H9 (cell line): Measurements from ENCODE around the gene PNLDC1. TPM values are rescaled to one million over a fixed set of nuclear protein-coding genes. Genes with fewer than 3 reads are reported as not detected.
"Not testable (repeated sequence)": the region's sequence is repeated elsewhere in the genome, so short reads cannot be mapped to it uniquely, and the experiment has no call there.

ENCODE experiments used
- DNase-seq: peaks from one replicate; pipeline ENCODE4 v3.0.0-alpha.2; 2017
- H2AFZ ChIP-seq: one replicate; pipeline ENCODE4 v1.6.1; 2013; ENCODE audit warnings: mild to moderate bottlenecking, low read length, control low read depth, moderate library complexity
- H2AK5ac ChIP-seq: 2 replicates; pipeline ENCODE4 v1.6.1; 2013; ENCODE audit warnings: low read length, control low read depth, mixed read lengths; ENCODE audit not compliant: insufficient read length
- H2BK120ac ChIP-seq: one replicate; pipeline ENCODE4 v1.6.1; 2013; ENCODE audit warnings: low read depth, mild to moderate bottlenecking, low read length, control low read depth, inconsistent platforms; ENCODE audit not compliant: poor library complexity, severe bottlenecking
- H2BK12ac ChIP-seq: 2 replicates; pipeline ENCODE4 v1.6.1; 2013; ENCODE audit warnings: low read length, control low read depth, mixed read lengths, low read depth; ENCODE audit not compliant: insufficient read length
- H2BK15ac ChIP-seq: 2 replicates; pipeline ENCODE4 v1.6.1; 2013; ENCODE audit warnings: low read depth, low read length, control low read depth
- H2BK20ac ChIP-seq: one replicate; pipeline ENCODE4 v1.6.1; 2013; ENCODE audit warnings: low read depth, mild to moderate bottlenecking, low read length, control low read depth, inconsistent platforms; ENCODE audit not compliant: poor library complexity, severe bottlenecking
- H2BK5ac ChIP-seq: 2 replicates; pipeline ENCODE4 v1.6.1; 2013; ENCODE audit warnings: low read length, control low read depth, mixed read lengths; ENCODE audit not compliant: insufficient read length
- H3K14ac ChIP-seq: 2 replicates; pipeline ENCODE4 v1.6.1; 2013; ENCODE audit warnings: low read length, control low read depth; ENCODE audit not compliant: insufficient read depth
- H3K18ac ChIP-seq: 2 replicates; pipeline ENCODE4 v1.6.1; 2013; ENCODE audit warnings: low read depth, mild to moderate bottlenecking, mixed read lengths, low read length, control low read depth; ENCODE audit not compliant: insufficient read length
- H3K23ac ChIP-seq: 2 replicates; pipeline ENCODE4 v1.6.1; 2013; ENCODE audit warnings: low read length, control low read depth, mixed read lengths, low read depth; ENCODE audit not compliant: insufficient read length
- H3K23me2 ChIP-seq: 2 replicates; pipeline ENCODE4 v1.6.1; 2013; ENCODE audit warnings: low read depth, mild to moderate bottlenecking, mixed read lengths, low read length, control low read depth; ENCODE audit not compliant: insufficient read length, poor library complexity, severe bottlenecking
- H3K27ac ChIP-seq: 2 replicates; pipeline ENCODE4 v1.5.1; 2013; ENCODE audit warnings: low read length, control low read depth, mixed read lengths, low read depth; ENCODE audit not compliant: insufficient read length
- H3K27me3 ChIP-seq: 2 replicates; pipeline ENCODE4 v1.6.1; 2013; ENCODE audit warnings: low read length, control low read depth, inconsistent platforms; ENCODE audit not compliant: insufficient read depth
- H3K4ac ChIP-seq: 2 replicates; pipeline ENCODE4 v1.6.1; 2013; ENCODE audit warnings: low read depth, mild to moderate bottlenecking, control low read depth, inconsistent platforms, low read length, moderate library complexity
- H3K4me1 ChIP-seq: 2 replicates; pipeline ENCODE4 v1.6.1; 2013; ENCODE audit warnings: low read length, control low read depth, inconsistent platforms; ENCODE audit not compliant: insufficient read depth
- H3K4me2 ChIP-seq: 2 replicates; pipeline ENCODE4 v1.6.1; 2013; ENCODE audit warnings: low read length, control low read depth, mixed read lengths; ENCODE audit not compliant: insufficient read length, insufficient read depth
- H3K56ac ChIP-seq: 2 replicates; pipeline ENCODE4 v1.6.1; 2013; ENCODE audit warnings: low read depth, mild to moderate bottlenecking, mixed read lengths, low read length, control low read depth; ENCODE audit not compliant: insufficient read length
- H3K79me1 ChIP-seq: 2 replicates; pipeline ENCODE4 v1.6.1; 2013; ENCODE audit warnings: low read depth, mild to moderate bottlenecking, moderate library complexity, low read length, control low read depth, inconsistent platforms; ENCODE audit not compliant: insufficient read depth, poor library complexity, severe bottlenecking
- H3K79me2 ChIP-seq: 2 replicates; pipeline ENCODE4 v1.6.1; 2013; ENCODE audit warnings: low read length, control low read depth, inconsistent platforms; ENCODE audit not compliant: insufficient read depth
- H3K9ac ChIP-seq: 2 replicates; pipeline ENCODE4 v1.6.1; 2013; ENCODE audit warnings: low read length, control low read depth, mixed read lengths; ENCODE audit not compliant: insufficient read length; ENCODE audit errors: extremely low read depth
- H3K9me3 ChIP-seq: one replicate; pipeline ENCODE4 v1.6.1; 2013; ENCODE audit warnings: low read depth, low read length, inconsistent platforms; ENCODE audit not compliant: control insufficient read depth
- H3T11ph ChIP-seq: one replicate; pipeline ENCODE4 v1.6.1; 2013; ENCODE audit warnings: mild to moderate bottlenecking, low read length, control low read depth, inconsistent platforms
- H4K20me1 ChIP-seq: one replicate; pipeline ENCODE4 v1.6.1; 2013; ENCODE audit not compliant: control insufficient read depth, insufficient read length, insufficient read depth
- H4K5ac ChIP-seq: 2 replicates; pipeline ENCODE4 v1.6.1; 2013; ENCODE audit warnings: low read depth, mild to moderate bottlenecking, mixed read lengths, low read length, control low read depth; ENCODE audit not compliant: insufficient read length
- H4K8ac ChIP-seq: replicated peaks from 2 replicates; pipeline ENCODE4 v1.6.1; 2013; ENCODE audit warnings: low read length, control low read depth, mixed read lengths, low read depth; ENCODE audit not compliant: insufficient read length
- H4K91ac ChIP-seq: 2 replicates; pipeline ENCODE4 v1.6.1; 2013; ENCODE audit warnings: low read depth, mild to moderate bottlenecking, moderate library complexity, mixed read lengths, low read length, control low read depth; ENCODE audit not compliant: insufficient read length
- H3K27ac Mint-ChIP-seq, 3 experiments: 2 replicates in 2 of 3; 3 replicates in 1 of 3; pipeline ENCODE4 v1.8.0; 2020 to 2021; ENCODE audit warnings: mixed read lengths in 3 of 3, mild to moderate bottlenecking in 1 of 3, moderate library complexity in 1 of 3
- H3K27me3 Mint-ChIP-seq: 2 replicates; pipeline ENCODE4 v1.8.0; 2021; ENCODE audit warnings: low read depth, mild to moderate bottlenecking, moderate library complexity, mixed read lengths
- H3K36me3 Mint-ChIP-seq, 3 experiments: 2 replicates in 2 of 3; 3 replicates in 1 of 3; pipeline ENCODE4 v1.8.0; 2020 to 2021; ENCODE audit warnings: low read depth in 3 of 3, mixed read lengths in 3 of 3; ENCODE audit not compliant: insufficient read depth in 1 of 3
- H3K4me1 Mint-ChIP-seq, 2 experiments: 2 replicates each; pipeline ENCODE4 v1.8.0; 2020; ENCODE audit warnings: mixed read lengths in 2 of 2
- H3K4me3 Mint-ChIP-seq, 2 experiments: 2 replicates in 1 of 2; 3 replicates in 1 of 2; pipeline ENCODE4 v1.8.0; 2020 to 2021; ENCODE audit warnings: mild to moderate bottlenecking in 2 of 2, mixed read lengths in 2 of 2, moderate library complexity in 1 of 2
- H3K9me3 Mint-ChIP-seq, 2 experiments: 2 replicates in 1 of 2; 3 replicates in 1 of 2; pipeline ENCODE4 v1.8.0; 2020; ENCODE audit warnings: mild to moderate bottlenecking in 2 of 2, mixed read lengths in 2 of 2, moderate library complexity in 1 of 2
- WGBS: extraction: QIAGEN DNeasy Blood & Tissue Kit; methylation state at CpG from one replicate; pipeline ENCODE4 v1.1.7; 2013; ENCODE audit warnings: missing lambda C conversion rate, low lambda C conversion rate, mixed read lengths; ENCODE audit not compliant: insufficient read length; ENCODE audit errors: extremely low coverage; 5-methylcytosine and 5-hydroxymethylcytosine counted together
- total RNA-seq: library from RNA; stranded (reverse); gene quantifications from 2 replicates; pipeline ENCODE4 v1.2.1, GENCODE V29; 2021
- TF ChIP-seq, protein P1 (sequence below): fragments of 200-600 bp; sonication (generic); conservative IDR thresholded peaks from 3 replicates; pipeline ENCODE4 v1.8.0; 2021; ENCODE audit warnings: antibody characterized with exemption, mild to moderate bottlenecking

Gene PNLDC1
- total RNA-seq, 1 experiment from 2014 or later, result not detected

DNA sequence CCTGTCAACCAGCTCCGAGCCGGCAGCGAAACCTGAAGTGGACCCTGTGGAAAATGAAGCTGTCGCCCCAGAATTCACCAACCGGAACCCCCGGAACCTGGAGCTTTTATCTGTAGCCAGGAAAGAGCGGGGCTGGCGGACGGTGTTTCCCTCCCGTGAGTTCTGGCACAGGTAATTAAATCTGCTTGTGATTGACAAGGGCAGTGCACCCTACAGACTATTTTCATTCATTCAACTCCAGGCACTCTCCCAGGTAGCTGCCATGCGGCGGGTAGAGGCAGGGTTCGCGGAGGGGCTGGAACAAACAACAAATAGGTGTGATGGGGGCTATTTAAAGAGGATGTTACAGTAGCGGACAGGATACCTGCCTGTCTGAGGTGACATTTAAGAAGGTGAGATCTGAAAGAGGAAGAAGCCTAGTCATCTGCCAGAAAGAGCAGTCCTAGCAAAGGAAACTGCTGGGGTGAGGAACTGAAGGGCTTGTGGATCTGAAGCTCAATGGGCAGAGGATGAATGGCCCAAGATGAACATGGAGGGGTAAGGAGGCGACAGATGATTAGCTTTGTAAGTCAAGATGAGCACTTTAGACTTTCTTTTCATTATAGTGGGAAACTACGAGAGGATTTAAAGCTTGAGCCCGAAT is 9.0 kb upstream of the PNLDC1 start:
- Histone ChIP-seq H3K9ac (peak overlapping the region; percentile 94), H2BK120ac (no peak overlapping the region), H3K79me2 (peaks cover 12% of the 10 kb centered on the region; the same call in 1 of the 2 replicates), H4K91ac (no peak overlapping the region), H3K4me1 (no peaks in the 10 kb centered on the region), H2AK5ac (no peak overlapping the region), H3K27ac (no peak overlapping the region), H3K18ac (no peak overlapping the region), H3K4me2 (peak overlapping the region; percentile 64), H3K4ac (no peak overlapping the region), H4K20me1 (no peaks in the 10 kb centered on the region), H3K79me1 (no peaks in the 10 kb centered on the region), H2BK20ac (no peak overlapping the region), H2BK15ac (no peak overlapping the region), H3K14ac (0 out of 2 replicates have a peak overlapping the region, but pooled peaks have one; percentile 16), H2AFZ (no peak overlapping the region), H4K5ac (no peak overlapping the region), H3K27me3 (no peaks in the 10 kb centered on the region), H2BK5ac (no peak overlapping the region), H3K56ac (no peak overlapping the region), H3K23ac (no peak overlapping the region), H4K8ac (no peak overlapping the region), H3K9me3 (no peaks in the 10 kb centered on the region), H2BK12ac (no peak overlapping the region), H3T11ph (no peak overlapping the region), H3K23me2 (peaks cover 13% of the 10 kb centered on the region)
- DNase-seq, result no peak
- WGBS, result no CpG with 5 or more reads among the region's 18 CpGs
- Mint-ChIP-seq H3K36me3 (peaks cover 48 to 68% (median 67%) of the 10 kb centered on the region in 3 experiments), H3K9me3 (no peaks in the 10 kb centered on the region), H3K4me1 (peaks cover 42 to 46% of the 10 kb centered on the region in 2 experiments), H3K4me3 (peak overlapping the region; percentile 95 to 99), H3K27ac (peak overlapping the region; percentile 95 to 100 (median 99); a peak in 5 of 7 replicates), H3K27me3 (no peaks in the 10 kb centered on the region; the same call in 1 of the 2 replicates)
- TF ChIP-seq, protein P1, sequence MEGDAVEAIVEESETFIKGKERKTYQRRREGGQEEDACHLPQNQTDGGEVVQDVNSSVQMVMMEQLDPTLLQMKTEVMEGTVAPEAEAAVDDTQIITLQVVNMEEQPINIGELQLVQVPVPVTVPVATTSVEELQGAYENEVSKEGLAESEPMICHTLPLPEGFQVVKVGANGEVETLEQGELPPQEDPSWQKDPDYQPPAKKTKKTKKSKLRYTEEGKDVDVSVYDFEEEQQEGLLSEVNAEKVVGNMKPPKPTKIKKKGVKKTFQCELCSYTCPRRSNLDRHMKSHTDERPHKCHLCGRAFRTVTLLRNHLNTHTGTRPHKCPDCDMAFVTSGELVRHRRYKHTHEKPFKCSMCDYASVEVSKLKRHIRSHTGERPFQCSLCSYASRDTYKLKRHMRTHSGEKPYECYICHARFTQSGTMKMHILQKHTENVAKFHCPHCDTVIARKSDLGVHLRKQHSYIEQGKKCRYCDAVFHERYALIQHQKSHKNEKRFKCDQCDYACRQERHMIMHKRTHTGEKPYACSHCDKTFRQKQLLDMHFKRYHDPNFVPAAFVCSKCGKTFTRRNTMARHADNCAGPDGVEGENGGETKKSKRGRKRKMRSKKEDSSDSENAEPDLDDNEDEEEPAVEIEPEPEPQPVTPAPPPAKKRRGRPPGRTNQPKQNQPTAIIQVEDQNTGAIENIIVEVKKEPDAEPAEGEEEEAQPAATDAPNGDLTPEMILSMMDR, result no peak

DNA sequence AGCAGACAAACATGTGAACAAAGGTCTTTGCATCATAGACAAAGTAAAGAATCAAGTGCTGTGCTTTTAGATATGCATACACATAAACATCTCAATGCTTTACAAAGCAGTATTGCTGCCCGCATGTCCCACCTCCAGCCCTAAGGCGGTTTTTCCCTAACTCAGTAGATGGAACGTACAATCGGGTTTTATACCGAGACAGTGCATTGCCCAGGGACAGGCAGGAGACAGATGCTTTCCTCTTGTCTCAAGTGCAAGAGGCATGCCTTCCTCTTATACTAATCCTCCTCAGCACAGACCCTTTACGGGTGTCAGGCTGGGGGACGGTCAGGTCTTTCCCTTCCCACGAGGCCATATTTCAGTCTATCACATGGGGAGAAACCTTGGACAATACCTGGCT is 5.1 kb upstream of the PNLDC1 start:
- peaks cover 30 to 72% (median 64%) of the 10 kb centered on the region in 3 experiments; a peak in 6 of 7 replicates for H3K36me3 Mint-ChIP-seq
- not testable (repeated sequence) for H3K27ac ChIP-seq, H3K14ac ChIP-seq, H3K56ac ChIP-seq, H2BK15ac ChIP-seq, H3K9me3 ChIP-seq, H3K23me2 ChIP-seq, H3T11ph ChIP-seq, H2BK120ac ChIP-seq, H3K4me2 ChIP-seq, H2AK5ac ChIP-seq, H3K9me3 Mint-ChIP-seq, H2AFZ ChIP-seq, H2BK5ac ChIP-seq, H3K4me1 ChIP-seq, H4K20me1 ChIP-seq, H3K18ac ChIP-seq, H3K9ac ChIP-seq, H3K27me3 ChIP-seq, H3K79me2 ChIP-seq, DNase-seq, H3K79me1 ChIP-seq, H4K8ac ChIP-seq, H3K23ac ChIP-seq, H2BK12ac ChIP-seq, H3K4ac ChIP-seq, H3K27me3 Mint-ChIP-seq, H2BK20ac ChIP-seq, H4K5ac ChIP-seq, H4K91ac ChIP-seq
- peak overlapping the region in 2 of 3 experiments; percentile 69 to 92; a peak in 4 of 7 replicates for H3K27ac Mint-ChIP-seq
- H3K4me1 Mint-ChIP-seq, result peaks cover 26 to 32% of the 10 kb centered on the region in 2 experiments
- no CpG with 5 or more reads among the region's 8 CpGs for WGBS
- peak overlapping the region in 1 of 2 experiments; percentile 37; a peak in 2 of 5 replicates for H3K4me3 Mint-ChIP-seq
